Testis (tissue), 3 donors: ENCODE data around the gene BMP7. TPM values are rescaled to one million over a fixed set of nuclear protein-coding genes. Genes with fewer than 3 reads are reported as not detected.

ENCODE experiments used
- DNase-seq: peaks from one replicate; pipeline ENCODE4 v3.0.0-alpha.2; 2019
- H3K27ac ChIP-seq, 2 donors: fragments of 200-600 bp; sonication (generic); one replicate each; pipeline ENCODE4 v1.5.1; 2019
- H3K27me3 ChIP-seq: fragments of 200-600 bp; sonication (generic); one replicate; pipeline ENCODE4 v1.5.1; 2019
- H3K36me3 ChIP-seq: fragments of 200-600 bp; sonication (generic); one replicate; pipeline ENCODE4 v1.5.1; 2017; ENCODE audit warnings: low read depth; ENCODE audit errors: missing control alignments
- H3K4me1 ChIP-seq: fragments of 200-600 bp; sonication (generic); one replicate; pipeline ENCODE4 v1.5.1; 2019
- H3K4me3 ChIP-seq, 2 donors: fragments of 200-600 bp; sonication (generic); one replicate each; pipeline ENCODE4 v1.5.1; 2017 to 2019
- H3K9me3 ChIP-seq: fragments of 200-600 bp; sonication (generic); one replicate; pipeline ENCODE4 v1.5.1; 2017
- CTCF ChIP-seq, 3 experiments: fragments of 450-650 bp in 2 of 3; fragments of 200-600 bp in 1 of 3; sonication (generic) in 1 of 3; IDR thresholded peaks; one replicate each; pipeline ENCODE4 v1.5.1; 2016 to 2019; ENCODE audit warnings: antibody characterized with exemption in 3 of 3, mild to moderate bottlenecking in 2 of 3, moderate library complexity in 1 of 3
- POLR2A ChIP-seq: fragments of 450-650 bp; IDR thresholded peaks from one replicate; pipeline ENCODE4 v1.6.1; 2017; ENCODE audit warnings: antibody characterized with exemption, mild to moderate bottlenecking, moderate library complexity
- WGBS, 2 donors: methylation state at CpG; one replicate each; pipeline ENCODE4 v1.1.5; 2018; 5-methylcytosine and 5-hydroxymethylcytosine counted together
- intact Hi-C: fragments of 100-400 bp; cut with DNase I; formaldehyde crosslinking; loops from one replicate; pipeline ENCODE4 v1.15.1; 2023; ENCODE audit warnings: low total_unique reads
- polyA plus RNA-seq: library from polyadenylated mRNA; stranded (reverse); fragments of 350-450 nt; fragmentation: Illumina TruSeq; extraction: RNeasy Lipid Tissue Mini Kit (QIAGEN cat#74804); gene quantifications from one replicate; pipeline ENCODE4 v1.2.3, GENCODE V29; 2014; ENCODE audit warnings: low read depth, low replicate concordance; ENCODE audit not compliant: insufficient read depth
- total RNA-seq, 2 donors: library from RNA; depleted of rRNA; stranded (reverse); fragments of >200 nt; gene quantifications; one replicate each; pipeline ENCODE4 v1.2.3, GENCODE V29; 2016

Gene BMP7
- total and polyA plus RNA-seq, 3 donors from 2014 or later, result 2.4 to 7.1 (median 3.3) TPM

GRCh38 chr20:57190536-57191264 is 75.7 kb downstream of the BMP7 start:
- H3K36me3 ChIP-seq, result no peaks in the 10 kb centered on the region
- no peak for DNase-seq
- no peaks in the 10 kb centered on the region for H3K27me3 ChIP-seq
- TF ChIP-seq POLR2A, result no peak
- TF ChIP-seq CTCF (IDR thresholded peaks at IDR 0.05), result no peak
- WGBS, 2 donors, result 89% methylated on average over 12 to 17 of the region's 17 CpGs
- H3K9me3 ChIP-seq, result no peaks in the 10 kb centered on the region
- H3K4me3 ChIP-seq, result no peak overlapping the region
- H3K27ac ChIP-seq, result no peak overlapping the region
- H3K4me1 ChIP-seq, result no peaks in the 10 kb centered on the region
- intact Hi-C loops, result no loop called here

- DNase-seq, result no peak
- no peak for TF ChIP-seq CTCF (IDR thresholded peaks at IDR 0.05)
- no peak for TF ChIP-seq POLR2A
- Histone ChIP-seq H3K27ac (no peak overlapping the region), H3K4me3 (no peak overlapping the region), H3K4me1 (no peaks in the 10 kb centered on the region), H3K27me3 (no peaks in the 10 kb centered on the region), H3K36me3 (no peaks in the 10 kb centered on the region), H3K9me3 (no peaks in the 10 kb centered on the region)
- intact Hi-C loops, result no loop called here
- 77 to 95% methylated on average over 5 of the region's 5 CpGs for WGBS, 2 donors
Measured at GRCh38 chr20:57189713-57190112, 76.7 kb downstream of the BMP7 start.

GRCh38 chr20:57188576-57189079 is 77.8 kb downstream of the BMP7 start:
- intact Hi-C loops, result no loop called here
- Histone ChIP-seq H3K9me3 (no peaks in the 10 kb centered on the region), H3K36me3 (no peaks in the 10 kb centered on the region), H3K27ac (no peak overlapping the region), H3K4me3 (no peak overlapping the region), H3K27me3 (no peaks in the 10 kb centered on the region), H3K4me1 (no peaks in the 10 kb centered on the region)
- DNase-seq, result no peak
- WGBS, 2 donors, result 67 to 80% methylated on average over 6 of the region's 6 CpGs
- TF ChIP-seq POLR2A (no peak), CTCF (IDR thresholded peaks at IDR 0.05) (no peak)

- intact Hi-C loops, result no loop called here
Measured at GRCh38 chr20:57188056-57188455, 78.4 kb downstream of the BMP7 start.

More at GRCh38 chr20:57188056-57188455, 78.4 kb downstream of the BMP7 start:
- DNase-seq, result no peak
- Histone ChIP-seq H3K27ac (no peak overlapping the region), H3K4me3 (no peak overlapping the region), H3K9me3 (no peaks in the 10 kb centered on the region), H3K27me3 (no peaks in the 10 kb centered on the region), H3K36me3 (no peaks in the 10 kb centered on the region), H3K4me1 (no peaks in the 10 kb centered on the region)
- 93 to 94% methylated on average over 9 of the region's 9 CpGs for WGBS, 2 donors
- TF ChIP-seq POLR2A, result no peak
- no peak for TF ChIP-seq CTCF (IDR thresholded peaks at IDR 0.05)
